HG03520 (cell line): ENCODE measurements around the gene PMCH.
"Not testable (repeated sequence)": the region's sequence is repeated elsewhere in the genome, so short reads cannot be mapped to it uniquely, and the experiment has no call there.

Experiments
- ATAC-seq: cut with Tn5 transposase; IDR thresholded peaks from one replicate; pipeline ENCODE4 v1.9.1; 2021; ENCODE audit warnings: mild to moderate bottlenecking, moderate library complexity; ENCODE audit not compliant: unreplicated experiment

Gene PMCH

DNA sequence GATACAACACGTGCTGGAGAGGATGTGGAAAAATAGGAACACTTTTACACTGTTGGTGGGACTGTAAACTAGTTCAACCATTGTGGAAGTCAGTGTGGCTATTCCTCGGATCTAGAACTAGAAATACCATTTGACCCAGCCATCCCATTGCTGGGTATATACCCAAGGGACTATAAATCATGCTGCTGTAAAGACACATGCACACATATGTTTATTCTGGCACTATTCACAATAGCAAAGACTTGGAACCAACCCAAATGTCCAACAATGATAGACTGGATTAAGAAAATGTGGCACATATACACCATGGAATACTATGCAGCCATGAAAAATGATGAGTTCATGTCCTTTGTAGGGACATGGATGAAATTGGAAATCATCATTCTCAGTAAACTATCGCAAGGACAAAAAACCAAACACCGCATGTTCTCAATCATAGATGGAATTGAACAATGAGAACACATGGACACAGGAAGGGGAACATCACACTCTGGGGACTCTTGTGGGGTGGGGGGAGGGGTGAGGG is 50.5 kb downstream of the PMCH start:
- not testable (repeated sequence) for ATAC-seq
